Spinal cord (tissue), 10 donors: ENCODE measurements around the gene ACADVL. TPM values are rescaled to one million over a fixed set of nuclear protein-coding genes. Genes with fewer than 3 reads are reported as not detected.

Source experiments
- DNase-seq, 6 donors: peaks; one replicate each; pipeline versions ENCODE4 v3.0.0 to v3.0.0-alpha.2; 2013 to 2015; ENCODE audit warnings: low spot score in 6 of 6, low read depth in 4 of 6
- H3K27ac ChIP-seq: one replicate; pipeline ENCODE4 v1.5.1; 2013; ENCODE audit warnings: low read depth, low read length, control low read depth
- H3K27me3 ChIP-seq: one replicate; pipeline ENCODE4 v1.6.1; 2013; ENCODE audit warnings: low read length; ENCODE audit not compliant: control insufficient read depth, insufficient read depth
- H3K36me3 ChIP-seq: one replicate; pipeline ENCODE4 v1.6.1; 2013; ENCODE audit warnings: low read length; ENCODE audit not compliant: control insufficient read depth, insufficient read depth
- H3K4me1 ChIP-seq: one replicate; pipeline ENCODE4 v1.6.1; 2013; ENCODE audit warnings: low read length; ENCODE audit not compliant: control insufficient read depth, insufficient read depth
- H3K4me3 ChIP-seq: one replicate; pipeline ENCODE4 v1.5.1; 2013; ENCODE audit warnings: low read depth, low read length, control low read depth
- H3K9me3 ChIP-seq: one replicate; pipeline ENCODE4 v1.6.1; 2013; ENCODE audit warnings: low read length; ENCODE audit not compliant: control insufficient read depth, insufficient read depth
- WGBS: methylation state at CpG from one replicate; pipeline ENCODE4 v1.1.5; 2013; ENCODE audit warnings: missing lambda C conversion rate; ENCODE audit not compliant: insufficient coverage; 5-methylcytosine and 5-hydroxymethylcytosine counted together
- polyA plus RNA-seq, 2 donors: library from polyadenylated mRNA; unstranded; fragments of 120-200 nt; gene quantifications; one replicate each; pipeline ENCODE4 v1.2.1, GENCODE V29; 2013; ENCODE audit not compliant: insufficient read length in 2 of 2
- total RNA-seq, 2 donors: library from RNA; depleted of rRNA in 1 of 2; stranded (reverse); fragments of 120-200 nt in 1 of 2; fragments of >200 nt in 1 of 2; gene quantifications; one replicate each; pipeline versions ENCODE4 v1.2.3 to v1.2.4, GENCODE V29; 2013 to 2014
- donor health status: healthy.

The ACADVL gene
- total and polyA plus RNA-seq, 4 donors = 131 to 478 (median 418) TPM

GRCh38 chr17:7248796-7249195, 29.1 kb downstream of the ACADVL start:
- Histone ChIP-seq H3K27me3 (no peaks in the 10 kb centered on the region), H3K27ac (no peak overlapping the region), H3K9me3 (no peaks in the 10 kb centered on the region), H3K4me3 (no peak overlapping the region), H3K36me3 (peaks cover 28% of the 10 kb centered on the region), H3K4me1 (peaks cover 34% of the 10 kb centered on the region)
- 77% methylated on average over 2 of the region's 4 CpGs for WGBS
- DNase-seq = no peak

- Histone ChIP-seq H3K36me3 (peaks cover 25% of the 10 kb centered on the region), H3K4me3 (no peak overlapping the region), H3K27me3 (no peaks in the 10 kb centered on the region), H3K4me1 (peaks cover 31% of the 10 kb centered on the region), H3K9me3 (no peaks in the 10 kb centered on the region), H3K27ac (no peak overlapping the region)
- peak in 1 of 6 donors; percentile 1 for DNase-seq
- 93% methylated on average over 6 of the region's 6 CpGs for WGBS
Observed at GRCh38 chr17:7249214-7249613, 29.5 kb downstream of the ACADVL start.

GRCh38 chr17:7249830-7250229, 30.1 kb downstream of the ACADVL start:
- WGBS = 91% methylated on average over 7 of the region's 7 CpGs
- peaks cover 25% of the 10 kb centered on the region for H3K36me3 ChIP-seq
- DNase-seq = peak in 1 of 6 donors; percentile 1
- H3K4me3 ChIP-seq = peak overlapping the region; percentile 98
- no peaks in the 10 kb centered on the region for H3K27me3 ChIP-seq
- H3K27ac ChIP-seq = no peak overlapping the region
- H3K9me3 ChIP-seq = no peaks in the 10 kb centered on the region
- peaks cover 31% of the 10 kb centered on the region for H3K4me1 ChIP-seq

GRCh38 chr17:7250695-7251627, 31.2 kb downstream of the ACADVL start:
- H3K4me1 ChIP-seq = peaks cover 31% of the 10 kb centered on the region

GRCh38 chr17:7251661-7252175, 32.0 kb downstream of the ACADVL start, which contains the start of gene CTDNEP1:
TSS of gene CTDNEP1 (minus strand) at chr17:7251734. CDS start at chr17:7251296, 438 bp downstream.
- peak; percentile 99 to 100 (median 100) for DNase-seq
- no peaks in the 10 kb centered on the region for H3K27me3 ChIP-seq
- under 1% methylated on average over 37 of the region's 41 CpGs for WGBS
- peaks cover 31% of the 10 kb centered on the region for H3K4me1 ChIP-seq
- peak within 1 kb of the TSS; percentile 98 for H3K4me3 ChIP-seq
- peak within 1 kb of the TSS; percentile 100 for H3K27ac ChIP-seq
- no peaks in the 10 kb centered on the region for H3K9me3 ChIP-seq
- peaks cover 27% of the 10 kb centered on the region for H3K36me3 ChIP-seq

More at GRCh38 chr17:7250695-7251627, 31.2 kb downstream of the ACADVL start:
- Histone ChIP-seq H3K9me3 (no peaks in the 10 kb centered on the region), H3K36me3 (peaks cover 26% of the 10 kb centered on the region), H3K27ac (peak overlapping the region; percentile 100), H3K27me3 (no peaks in the 10 kb centered on the region), H3K4me3 (peak overlapping the region; percentile 98)
- peak in 2 of 6 donors; percentile 19 to 33 for DNase-seq
- WGBS = under 1% methylated on average over 50 of the region's 55 CpGs

- H3K27me3 ChIP-seq = no peaks in the 10 kb centered on the region
- peaks cover 31% of the 10 kb centered on the region for H3K4me1 ChIP-seq
- peak in 5 of 6 donors; percentile 84 to 97 (median 89) for DNase-seq
- no peaks in the 10 kb centered on the region for H3K9me3 ChIP-seq
- 0% methylated on average over 40 of the region's 55 CpGs for WGBS
- H3K36me3 ChIP-seq = peaks cover 30% of the 10 kb centered on the region
- H3K27ac ChIP-seq = peak within 1 kb of the TSS; percentile 100
- peak within 1 kb of the TSS; percentile 98 for H3K4me3 ChIP-seq
Observed at GRCh38 chr17:7252176-7253043, 32.7 kb downstream of the ACADVL start, which contains the start of gene ELP5. TSS of gene ELP5 (plus strand) at chr17:7252215. CDS start at chr17:7252551, 336 bp downstream.

GRCh38 chr17:7253082-7253481, 33.3 kb downstream of the ACADVL start:
- Histone ChIP-seq H3K9me3 (no peaks in the 10 kb centered on the region), H3K27me3 (no peaks in the 10 kb centered on the region), H3K36me3 (peaks cover 37% of the 10 kb centered on the region), H3K4me3 (peak overlapping the region; percentile 98), H3K4me1 (peaks cover 31% of the 10 kb centered on the region), H3K27ac (peak overlapping the region; percentile 100)
- no peak for DNase-seq
- WGBS = 83% methylated on average over 3 of the region's 5 CpGs

- Histone ChIP-seq H3K36me3 (peaks cover 51% of the 10 kb centered on the region), H3K27ac (no peak overlapping the region), H3K4me3 (no peak overlapping the region), H3K27me3 (no peaks in the 10 kb centered on the region), H3K9me3 (no peaks in the 10 kb centered on the region), H3K4me1 (peaks cover 21% of the 10 kb centered on the region)
- 88% methylated on average over 4 of the region's 4 CpGs for WGBS
- DNase-seq = no peak
Observed at GRCh38 chr17:7254511-7254910, 34.8 kb downstream of the ACADVL start.
